Activated effector memory CD4-positive, alpha-beta T cell treated with Interleukin-2 at 50 U/mL for 16 hours (primary cell): ENCODE measurements around the gene ITGA6.

ENCODE experiments used
- DNase-seq: peaks from one replicate; pipeline ENCODE4 v3.0.0-alpha.2; 2020

Gene ITGA6

DNA sequence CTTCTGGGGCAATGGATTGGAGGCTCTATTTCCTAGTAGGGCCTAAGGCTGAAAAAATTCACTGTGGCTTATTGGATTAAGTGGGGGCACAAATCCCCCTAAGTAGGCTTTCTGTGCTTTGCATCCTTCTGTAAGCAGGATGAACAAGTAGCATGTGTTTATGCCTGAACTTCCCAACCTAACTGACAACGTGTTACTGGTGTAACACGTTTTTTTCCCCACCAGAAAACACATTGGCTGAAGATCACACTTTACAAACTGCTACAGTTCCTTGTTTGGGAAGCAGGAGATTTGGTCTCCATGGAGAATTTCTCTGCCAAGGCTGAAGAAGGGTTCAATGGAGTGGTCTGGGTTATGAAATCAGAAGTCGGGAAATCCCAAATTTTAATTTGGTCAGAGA, 7.2 kb upstream of the ITGA6 start:
- no peak for DNase-seq

DNA sequence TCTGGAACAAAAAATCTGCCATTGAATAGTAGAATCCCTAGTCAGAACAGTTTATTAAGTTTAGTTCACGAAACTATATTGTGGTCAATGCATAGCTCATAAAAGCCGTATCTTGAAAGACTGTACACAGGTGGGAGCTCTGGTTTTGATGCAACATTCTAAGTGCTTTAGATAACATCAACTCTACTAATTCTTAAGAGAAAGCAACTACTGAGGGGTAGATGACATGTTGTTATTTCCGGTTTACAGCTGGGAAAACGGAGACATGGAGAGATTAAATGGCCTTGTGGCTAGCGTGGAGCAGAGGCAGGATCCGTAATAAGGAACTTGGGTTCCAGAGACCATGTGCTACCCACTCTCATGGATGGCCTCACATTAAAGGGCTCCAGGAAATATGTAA, 4.2 kb upstream of the ITGA6 start:
- no peak for DNase-seq

DNA sequence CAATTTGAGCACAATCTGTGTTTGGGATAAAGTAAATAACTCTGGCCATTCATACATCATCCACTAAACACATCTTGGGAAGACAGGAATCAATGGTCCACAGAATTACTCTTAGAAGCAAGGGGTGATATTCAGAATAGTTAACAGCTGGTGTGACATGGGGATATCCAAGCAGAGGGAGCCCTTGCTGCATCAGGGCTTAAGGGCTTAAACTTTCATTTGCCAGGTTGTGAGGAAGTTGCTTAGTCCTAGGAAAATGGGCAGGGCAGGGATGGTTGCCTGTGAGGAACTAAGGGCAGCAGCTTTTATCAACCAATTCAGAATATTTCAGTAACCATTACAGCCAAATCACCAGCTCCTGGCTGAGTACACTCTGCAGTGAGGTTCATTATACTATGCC, 2.0 kb upstream of the ITGA6 start:
- DNase-seq, result no peak

DNA sequence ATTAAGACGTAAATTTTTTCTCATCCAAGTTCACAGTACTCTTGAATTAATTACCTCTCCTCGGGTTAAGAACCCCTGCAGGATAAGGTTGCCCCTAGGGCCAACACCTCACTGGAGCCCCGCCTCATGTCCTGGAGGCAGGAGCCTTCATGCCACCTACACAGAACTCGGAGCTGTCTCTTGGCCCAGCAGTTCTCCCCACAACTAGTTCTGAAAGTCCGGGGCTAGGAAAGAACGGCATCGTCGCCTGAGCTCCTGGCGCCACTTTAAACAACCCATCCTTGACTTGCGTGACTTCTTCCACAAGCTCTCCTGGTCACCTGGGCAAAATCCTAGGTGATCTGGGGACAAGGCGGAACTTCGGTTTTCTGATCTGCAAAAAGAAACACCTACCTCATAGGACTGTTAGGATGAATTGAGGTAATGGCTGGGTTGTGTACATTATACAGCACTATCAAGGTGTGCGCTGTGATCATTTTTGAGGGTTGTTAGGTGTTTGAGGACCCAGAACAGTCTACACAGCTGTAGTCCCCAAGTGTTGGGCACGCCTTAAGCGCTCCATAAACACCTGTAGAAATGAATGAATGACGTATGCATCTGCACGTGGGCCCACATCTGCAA, 641 bp upstream of the ITGA6 start:
- no peak for DNase-seq

DNA sequence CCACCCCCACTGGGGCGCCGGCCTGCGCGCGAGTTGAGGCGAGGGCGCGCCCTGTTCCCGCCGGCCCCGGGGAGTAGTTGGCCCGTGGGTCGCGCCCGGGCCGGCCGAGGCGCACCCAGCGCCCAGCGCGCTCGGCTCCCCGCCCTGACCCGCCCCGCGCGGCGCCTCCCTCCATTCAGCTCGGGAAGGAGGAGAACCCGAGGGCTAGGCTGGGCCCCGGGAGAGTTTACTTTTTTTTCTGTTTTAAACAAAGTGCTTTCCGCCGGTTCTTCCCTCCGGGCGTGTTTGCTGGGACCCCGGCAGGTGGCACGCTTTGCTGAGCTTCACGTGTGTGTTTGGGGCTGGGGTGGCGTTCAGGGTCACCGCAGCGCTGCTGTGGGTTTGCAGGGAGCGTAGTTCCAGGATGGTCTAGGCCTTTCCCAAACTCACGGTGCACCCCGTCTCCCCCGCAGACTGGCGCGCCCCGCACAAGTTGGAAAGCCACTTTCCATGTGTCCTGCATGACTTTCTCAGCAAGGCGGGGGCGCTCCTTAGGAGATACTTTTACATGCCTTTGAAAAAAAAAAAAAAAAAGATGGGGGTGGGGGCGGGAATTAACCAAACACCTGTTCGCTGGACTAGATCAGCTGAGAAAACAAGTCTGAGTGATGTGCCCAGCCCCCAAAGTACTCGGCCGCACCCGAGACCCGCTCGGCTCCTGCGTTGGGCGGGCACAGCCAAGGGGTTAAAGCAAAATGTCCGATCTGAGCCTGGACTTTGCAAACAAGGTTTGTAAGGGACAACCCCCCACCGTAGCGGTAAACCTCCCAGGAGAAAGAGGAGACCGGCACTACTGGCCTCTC, 825 bp downstream of the ITGA6 start:
- peak; percentile 49 for DNase-seq

DNA sequence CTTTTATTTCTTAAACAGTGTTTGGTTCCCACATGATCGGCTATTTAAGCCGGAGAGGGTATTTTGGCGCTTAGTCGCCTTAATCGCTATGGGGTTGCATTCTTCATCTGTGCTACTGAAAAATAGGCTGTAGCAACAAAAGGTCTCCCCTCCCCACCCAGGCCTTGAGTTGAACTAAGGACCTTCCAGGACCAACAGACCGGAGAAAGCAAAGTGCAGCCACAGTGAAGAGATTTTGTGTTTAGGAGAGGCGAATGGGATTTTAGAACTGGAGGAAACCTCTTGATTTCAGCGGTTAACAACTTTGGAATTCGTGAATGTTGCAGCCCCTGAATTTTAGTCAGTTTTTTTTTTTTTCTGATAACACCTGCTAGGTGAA, 1.4 kb downstream of the ITGA6 start:
- no peak for DNase-seq

DNA sequence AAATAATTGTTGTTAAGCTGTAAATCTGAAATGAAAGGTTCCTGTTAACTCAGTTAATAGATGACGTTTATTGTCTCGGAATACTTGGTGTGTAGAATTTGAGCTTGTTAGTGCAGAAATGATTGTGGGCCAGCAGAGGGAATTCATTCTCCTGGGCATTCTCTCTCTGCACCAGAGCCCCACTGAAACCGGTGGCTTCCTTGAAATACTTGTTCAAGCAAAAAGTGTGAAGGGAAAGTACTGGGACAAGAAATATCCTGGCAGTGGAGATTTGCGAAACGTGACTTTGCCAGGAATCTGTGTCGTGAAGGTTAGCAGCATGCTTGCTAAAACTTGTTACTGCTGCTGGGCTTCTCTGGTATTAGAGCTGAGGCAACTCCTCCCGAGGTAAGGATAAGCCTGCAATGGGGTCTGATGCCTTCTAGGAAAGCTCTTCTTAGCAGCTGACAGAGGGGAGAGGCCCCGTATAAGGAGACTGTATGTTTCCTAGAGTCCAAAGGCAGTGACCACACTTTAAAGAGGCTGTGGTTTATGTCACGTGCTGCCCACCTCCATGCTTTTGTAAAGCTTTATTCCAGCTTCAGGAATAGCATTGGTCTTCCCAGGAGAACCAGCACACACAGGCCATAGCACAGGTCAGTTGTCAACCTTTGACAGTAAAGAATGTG, 2.0 kb downstream of the ITGA6 start:
- DNase-seq, result no peak

DNA sequence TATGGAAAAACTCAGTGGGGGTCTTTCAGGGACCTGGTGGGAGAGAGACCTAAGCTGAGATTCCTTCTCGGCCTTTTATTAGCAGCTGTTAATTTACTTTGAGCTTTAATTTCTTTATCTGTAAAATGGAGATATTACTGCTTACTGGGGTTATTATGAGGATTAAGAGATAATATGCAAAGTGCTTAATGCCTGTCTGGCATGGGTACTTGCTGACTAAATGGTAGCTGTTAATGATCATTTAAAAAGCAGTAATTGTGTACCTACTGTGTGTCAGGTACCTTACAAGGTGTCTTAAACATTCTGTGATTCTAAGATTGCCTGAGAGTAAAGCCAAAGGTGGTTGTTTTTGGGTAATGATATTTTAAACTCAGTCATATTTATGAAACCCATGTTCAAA, 2.6 kb downstream of the ITGA6 start:
- no peak for DNase-seq

DNA sequence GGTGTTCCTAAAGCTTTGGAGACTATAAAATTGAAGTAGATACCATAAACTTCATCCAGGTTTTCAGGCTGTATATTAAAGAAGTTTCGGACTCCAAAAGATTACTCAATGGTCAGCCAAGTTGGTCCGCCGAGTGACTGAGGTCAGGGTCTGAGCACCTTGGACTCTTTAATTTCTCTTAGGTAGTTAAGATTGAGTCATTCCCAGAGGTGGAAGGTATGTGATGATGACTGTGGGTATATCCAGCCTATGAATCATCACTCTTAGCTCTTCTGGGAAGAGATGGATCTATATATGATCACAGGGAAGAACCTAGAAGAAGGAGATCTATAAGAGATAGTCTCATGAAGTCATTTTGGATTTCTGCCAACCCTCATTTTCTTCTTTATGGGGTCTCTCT, 3.3 kb downstream of the ITGA6 start:
- no peak for DNase-seq

DNA sequence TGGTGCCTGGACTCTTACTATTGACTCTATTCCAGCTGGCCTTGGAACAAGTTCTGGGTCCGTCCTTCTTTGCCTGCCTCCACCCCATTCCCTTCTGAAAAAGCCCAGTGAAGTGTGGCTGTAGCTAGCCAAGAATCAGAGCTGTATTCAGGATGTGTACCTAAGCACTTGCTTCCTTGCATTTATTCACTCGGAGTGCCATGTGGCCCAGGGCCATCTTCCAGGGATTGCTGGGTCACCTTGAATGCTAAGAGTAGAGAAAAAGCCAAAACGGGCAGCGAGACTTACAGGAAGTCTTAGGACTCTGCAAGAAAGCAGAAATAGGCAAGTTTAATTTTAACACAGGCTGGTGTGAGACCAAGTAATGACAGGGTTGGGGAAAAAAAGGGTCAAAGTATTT, 4.1 kb downstream of the ITGA6 start:
- no peak for DNase-seq

DNA sequence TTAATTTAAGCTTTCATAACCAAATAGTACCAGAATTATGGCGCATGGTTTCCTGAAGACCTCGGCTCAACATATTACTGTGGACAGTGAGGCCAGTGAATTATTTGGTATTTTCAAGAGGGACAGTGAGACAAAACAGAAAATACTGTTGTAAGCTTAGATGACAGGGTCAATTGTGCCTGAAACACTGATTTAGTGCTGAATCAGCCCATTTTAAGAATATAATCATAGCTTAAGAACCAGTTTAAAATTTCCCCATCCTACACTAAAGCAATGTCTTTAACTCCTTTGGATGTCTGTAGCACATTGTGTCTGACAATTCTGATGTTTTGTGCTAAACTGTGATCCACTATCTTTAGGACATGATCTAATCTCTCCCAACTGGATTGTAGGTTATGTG, 4.6 kb downstream of the ITGA6 start:
- DNase-seq, result no peak

DNA sequence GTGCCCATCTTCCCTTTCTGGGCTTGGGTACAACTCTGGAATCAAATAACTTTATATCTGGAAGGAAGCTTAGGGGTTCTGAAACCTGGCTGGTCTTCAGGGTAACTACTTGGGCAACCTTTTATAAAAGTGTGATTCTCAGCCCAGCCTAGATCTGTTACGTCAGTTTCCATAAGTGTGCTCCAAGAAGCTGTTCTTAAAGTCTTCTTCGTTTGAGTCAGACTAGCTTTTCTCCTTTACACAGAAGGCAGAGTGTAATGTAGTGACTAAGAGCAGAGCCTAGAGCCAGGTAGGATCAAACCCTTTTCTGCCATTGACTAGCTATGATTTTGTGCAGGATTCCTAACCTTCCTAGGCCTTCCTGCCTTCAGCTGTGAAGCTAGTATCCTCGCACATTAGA, 5.8 kb downstream of the ITGA6 start:
- no peak for DNase-seq

DNA sequence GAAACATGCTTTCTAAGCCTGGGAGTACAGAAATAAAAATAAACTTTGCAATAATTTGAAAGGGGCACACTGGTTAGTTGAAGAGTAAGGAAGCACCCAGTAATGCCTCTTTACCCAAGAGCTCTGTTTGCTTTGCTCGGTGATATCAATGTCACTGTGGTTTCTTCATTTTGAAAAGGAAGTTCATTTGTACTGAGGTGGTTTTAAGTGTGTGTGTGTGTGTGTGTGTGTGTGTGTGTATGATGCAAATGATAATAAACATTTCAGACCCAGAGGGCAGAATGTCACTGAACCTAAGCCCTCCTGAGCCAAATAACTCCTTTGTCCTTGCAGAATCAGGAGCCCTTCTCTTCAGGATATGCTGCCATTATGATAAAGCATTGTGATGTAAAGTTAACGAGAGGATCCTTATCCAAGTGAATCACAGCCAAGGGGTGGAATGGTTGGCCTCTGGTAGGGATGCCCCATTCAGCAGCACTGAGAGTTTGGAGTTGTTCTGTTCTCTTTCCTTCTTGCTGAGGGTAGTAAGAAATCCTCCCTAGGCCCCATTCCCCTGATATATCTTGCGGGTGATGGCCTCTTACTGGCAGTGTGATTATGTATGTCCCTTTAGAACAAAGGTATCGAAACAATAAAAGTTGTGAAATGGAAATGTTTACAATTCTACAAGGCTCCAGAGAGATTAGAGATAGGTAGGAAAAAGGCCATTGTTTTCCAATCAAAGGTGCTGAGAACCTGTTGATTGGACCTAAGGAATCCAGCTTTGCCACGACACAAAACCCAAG, 7.6 kb downstream of the ITGA6 start:
- no peak for DNase-seq

DNA sequence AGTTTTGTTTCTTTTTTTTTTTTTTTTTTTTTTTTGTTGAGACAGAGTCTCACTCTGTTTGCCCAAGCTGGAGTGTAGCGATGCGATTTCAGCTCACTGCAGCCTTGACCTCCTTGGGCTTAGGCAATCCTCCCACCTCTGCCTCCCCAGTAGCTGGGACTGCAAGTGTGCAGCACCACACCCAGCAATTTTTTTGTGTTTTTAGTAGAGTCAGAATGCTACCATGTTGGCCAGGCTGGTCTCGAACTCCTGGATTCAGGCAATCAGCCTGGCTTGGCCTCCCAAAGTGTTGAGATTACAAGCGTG, 8.2 kb downstream of the ITGA6 start:
- DNase-seq, result no peak

DNA sequence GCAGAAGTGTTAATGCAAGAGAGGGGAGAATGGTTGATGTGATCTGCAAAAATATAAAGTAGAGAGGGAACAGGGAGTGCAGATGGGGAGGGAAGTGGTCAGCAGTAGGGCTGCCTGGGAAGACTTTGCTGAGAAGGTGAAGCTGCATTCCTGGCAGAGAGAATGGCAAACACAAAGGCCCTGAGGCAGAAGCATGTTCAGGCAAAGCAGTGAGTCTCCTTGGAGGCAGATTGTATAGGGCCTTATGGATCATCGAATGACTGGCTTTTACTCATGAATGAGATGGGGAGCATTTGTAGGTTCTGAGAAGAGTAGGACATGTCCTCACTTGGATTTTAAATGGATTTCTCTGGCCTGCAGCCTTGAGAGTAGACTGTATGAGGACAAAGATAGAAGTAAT, 9.5 kb downstream of the ITGA6 start:
- no peak for DNase-seq

DNA sequence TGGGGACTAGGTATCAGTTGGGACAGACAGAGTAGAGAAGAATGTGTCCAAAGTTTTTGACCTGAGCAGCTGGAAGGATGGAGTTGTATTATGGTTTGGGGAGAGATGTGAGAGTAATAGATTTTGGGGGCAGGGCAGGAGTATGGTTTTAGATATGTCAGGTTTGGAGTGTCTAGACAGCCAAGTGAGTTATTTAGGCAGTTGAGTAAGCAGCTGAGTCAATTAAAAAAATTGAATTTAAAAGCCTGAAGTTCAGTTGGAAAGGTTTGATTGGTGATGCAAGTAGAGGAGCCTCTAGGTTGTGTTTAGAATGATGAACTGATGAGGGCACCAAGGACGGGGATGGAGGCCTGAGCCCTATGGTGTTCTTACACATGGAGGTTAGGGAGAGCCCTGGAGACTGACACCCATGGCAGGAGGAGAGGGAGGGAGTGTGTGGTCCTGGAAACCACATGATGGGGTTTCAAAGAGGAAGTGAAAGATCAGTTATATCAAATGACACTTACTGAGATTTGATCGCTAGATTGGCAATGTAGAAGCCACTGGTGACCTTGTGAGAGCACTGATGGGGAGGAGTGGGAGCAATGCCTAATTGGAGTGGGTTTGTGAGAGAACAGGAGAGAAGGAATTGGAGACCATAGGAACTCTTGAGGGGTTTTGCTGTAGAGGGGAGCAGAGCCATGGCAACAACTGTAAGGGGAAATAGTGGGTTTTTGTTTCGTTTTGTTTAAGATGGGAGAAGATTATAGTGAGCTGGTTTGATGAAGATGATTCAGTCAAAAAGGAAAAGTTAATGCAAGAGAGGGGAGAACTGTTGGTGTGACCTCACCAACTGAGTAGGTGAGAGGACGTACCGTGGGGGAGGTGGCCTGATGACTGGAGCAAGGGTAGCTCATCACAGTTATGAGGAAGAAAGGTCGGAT, 10.3 kb downstream of the ITGA6 start:
- no peak for DNase-seq

DNA sequence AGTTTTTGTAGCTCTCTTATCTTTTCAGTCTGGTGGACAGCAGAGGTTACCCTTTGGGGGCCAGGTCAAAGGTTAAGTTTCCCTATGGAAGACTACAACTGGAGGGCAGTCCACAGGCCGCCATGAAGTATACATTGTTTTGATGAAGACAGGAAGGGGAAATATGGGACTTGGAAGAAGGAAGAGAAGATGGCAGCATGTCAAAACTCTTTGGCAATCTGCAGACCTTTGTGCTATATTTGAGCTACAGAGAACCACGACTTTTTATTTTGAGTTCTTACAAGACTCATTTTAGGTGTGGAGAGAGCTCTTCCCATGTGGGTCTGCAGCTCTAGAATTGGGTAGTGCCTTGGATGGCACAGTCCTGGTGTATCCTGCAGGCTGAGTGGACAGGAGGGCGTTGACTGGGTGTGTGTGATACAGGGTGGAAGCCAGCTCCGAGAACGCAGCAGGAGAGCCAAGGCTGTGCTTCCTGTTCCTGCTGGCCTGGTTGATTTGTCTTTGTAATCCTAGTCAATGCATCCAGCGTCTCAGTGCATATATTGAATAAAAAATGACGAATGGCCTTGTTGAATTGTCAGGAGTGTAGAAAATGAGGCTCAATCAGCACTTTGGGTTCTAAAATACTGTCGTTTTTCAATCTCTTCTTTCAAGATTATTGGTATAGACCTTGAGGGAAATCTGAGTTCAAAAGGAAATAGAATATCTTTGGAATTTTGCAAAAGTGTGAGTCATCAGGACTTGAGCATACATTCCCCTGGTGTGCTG, 11.5 kb downstream of the ITGA6 start:
- no peak for DNase-seq

DNA sequence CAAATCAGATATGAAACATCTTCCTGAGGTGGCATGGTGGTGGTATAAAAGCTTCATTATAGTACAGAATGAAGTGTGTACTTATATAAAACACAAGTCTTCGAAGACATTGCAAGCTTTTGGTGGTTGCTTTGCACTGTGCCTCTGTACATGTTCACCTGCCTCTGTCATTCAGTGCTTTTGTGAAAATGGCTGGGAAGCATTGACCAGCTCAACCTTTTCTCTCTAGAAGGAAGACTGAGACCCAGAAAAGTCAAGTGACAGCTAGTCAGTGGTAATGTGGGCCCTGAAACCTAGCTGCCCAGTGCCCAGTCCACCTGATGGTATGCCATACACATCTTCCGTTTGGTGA, 12.1 kb downstream of the ITGA6 start:
- no peak for DNase-seq

DNA sequence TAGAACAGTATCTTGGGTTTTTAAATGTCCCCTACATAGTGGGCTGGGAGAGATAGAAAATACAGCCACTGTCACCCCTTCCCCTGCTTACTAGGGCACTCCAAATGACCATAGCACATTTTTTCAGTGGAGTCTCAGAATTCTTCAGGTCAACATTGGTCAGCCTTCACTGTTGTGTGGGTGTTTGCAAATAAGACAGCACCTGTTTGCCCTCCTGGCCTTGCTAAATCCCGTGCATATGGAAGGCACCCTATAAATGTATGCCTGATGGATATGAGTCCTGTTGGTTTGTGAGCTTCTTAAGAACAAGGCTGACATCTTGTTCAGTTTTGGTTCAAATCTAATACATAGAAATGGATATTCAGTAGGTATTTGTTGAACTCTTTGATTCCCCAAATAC, 12.5 kb downstream of the ITGA6 start:
- no peak for DNase-seq

DNA sequence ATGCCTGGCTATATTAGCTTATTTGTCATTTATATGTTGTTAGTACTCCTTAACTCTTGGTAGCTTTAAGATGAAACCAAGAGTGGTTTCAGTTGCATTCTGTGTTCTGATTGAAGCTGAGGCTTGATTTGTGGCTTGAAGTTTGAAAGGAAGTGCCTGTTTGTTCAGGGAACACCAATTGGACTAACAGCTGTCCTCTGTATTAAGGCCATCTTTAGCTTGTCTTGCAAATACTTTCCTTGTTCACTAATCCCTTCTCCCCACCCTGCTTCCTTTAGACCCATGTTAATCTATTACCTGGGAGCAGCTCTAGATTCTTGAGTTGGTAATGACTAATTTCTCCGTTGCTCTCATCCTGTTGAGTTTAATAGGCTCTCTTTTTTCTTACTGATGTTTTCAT, 13.4 kb downstream of the ITGA6 start:
- no peak for DNase-seq

DNA sequence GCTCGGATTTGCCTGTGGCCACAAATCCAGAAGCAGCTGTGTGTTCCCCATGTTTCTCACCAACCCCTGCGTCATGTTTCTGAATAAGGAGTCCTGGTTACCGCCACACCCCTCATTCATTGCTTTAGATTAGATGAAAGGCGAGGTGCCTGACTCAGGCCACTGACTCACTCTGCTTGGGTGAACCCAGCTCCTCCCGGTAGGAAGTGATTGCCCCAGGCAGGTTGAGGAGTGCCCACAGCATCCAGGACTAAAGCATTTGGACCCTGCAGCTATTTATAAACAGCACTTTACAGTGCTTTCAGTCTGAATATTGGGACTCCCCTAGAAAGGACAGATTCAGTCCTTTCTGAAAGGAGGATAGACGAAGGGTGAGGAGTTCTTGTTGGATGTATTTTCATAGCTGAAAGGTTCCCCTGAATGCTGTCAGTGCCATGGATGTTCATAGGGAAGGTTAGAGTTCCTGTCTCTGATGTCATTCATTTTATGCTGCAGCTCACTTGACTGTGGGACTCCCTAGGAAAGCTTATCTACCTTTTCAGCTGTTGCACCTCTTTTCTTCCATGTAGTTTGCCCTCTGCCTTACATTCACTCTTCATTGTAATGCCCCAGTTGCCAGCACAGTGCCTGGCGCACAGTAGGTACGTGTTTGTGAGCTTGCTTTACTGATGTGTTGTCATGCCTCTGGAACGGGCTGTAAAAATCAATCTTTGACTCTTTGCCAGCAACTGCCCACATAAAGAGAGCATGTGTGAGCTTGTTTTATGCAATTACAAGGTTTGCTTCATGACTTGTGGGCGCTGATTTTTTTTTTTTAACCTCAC, 14.9 kb downstream of the ITGA6 start:
- peak; percentile 32 for DNase-seq
